Measurements from ENCODE around the gene CSMD2.

CSMD2 gene

DNA sequence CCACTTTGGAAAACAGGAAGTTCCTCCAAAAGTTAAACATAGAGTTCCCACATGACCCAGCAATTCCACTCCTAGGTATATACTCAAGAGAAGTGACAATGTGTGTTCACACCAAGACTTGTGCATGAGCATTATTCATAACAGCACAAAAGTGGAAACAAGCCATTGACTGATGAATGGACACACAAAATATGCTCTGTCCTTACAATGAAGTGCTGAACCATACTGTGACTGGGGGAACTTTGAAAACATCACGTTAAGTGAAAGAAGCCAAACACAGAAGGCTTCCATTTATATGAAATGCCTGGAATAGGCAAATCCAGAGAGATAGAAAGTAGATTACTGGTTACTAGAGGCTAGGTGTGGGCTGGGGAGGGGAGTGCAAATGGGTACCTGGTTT, 542.3 kb downstream of the CSMD2 start:
- DNase-seq, result no peak

DNA sequence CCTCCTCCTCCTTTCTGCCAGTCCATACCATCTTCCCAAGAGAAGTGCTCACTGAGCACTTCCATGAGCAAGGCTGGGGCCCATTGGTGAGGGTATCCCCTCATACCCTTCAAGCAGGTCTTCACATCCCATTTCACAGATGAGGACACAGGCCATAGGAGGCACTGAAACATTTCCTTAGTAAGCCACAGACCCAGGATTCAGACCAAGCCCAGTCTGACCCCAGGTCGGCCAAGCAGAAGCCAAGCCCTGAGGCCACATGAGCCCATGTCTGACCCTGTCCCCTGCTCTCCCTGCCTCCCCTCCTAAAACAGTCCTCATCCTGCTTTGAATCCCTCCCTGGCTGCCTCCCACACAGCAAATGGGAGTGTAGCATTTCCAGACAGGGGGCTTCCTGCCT, 546.4 kb downstream of the CSMD2 start:
- no peak for DNase-seq

DNA sequence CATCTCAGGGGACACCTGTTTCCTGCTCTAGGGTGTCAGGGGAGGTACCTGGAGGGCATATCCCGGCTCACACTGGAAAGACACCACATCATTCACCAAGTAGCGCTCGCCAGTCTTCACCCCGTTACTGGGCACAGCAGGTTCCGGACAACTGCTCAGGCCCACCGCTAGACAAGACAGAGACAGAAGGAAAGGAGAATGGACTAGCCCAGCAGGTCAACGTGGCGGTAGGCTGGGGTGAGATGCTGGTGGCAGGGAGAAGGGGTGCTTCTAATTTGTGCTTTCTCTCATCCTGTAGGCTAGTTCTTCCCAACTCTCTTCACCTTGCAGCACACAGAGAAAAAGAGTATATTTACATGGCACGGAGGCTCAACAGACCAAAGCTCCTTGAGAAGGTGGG, 547.6 kb downstream of the CSMD2 start:
- DNase-seq, result no peak

DNA sequence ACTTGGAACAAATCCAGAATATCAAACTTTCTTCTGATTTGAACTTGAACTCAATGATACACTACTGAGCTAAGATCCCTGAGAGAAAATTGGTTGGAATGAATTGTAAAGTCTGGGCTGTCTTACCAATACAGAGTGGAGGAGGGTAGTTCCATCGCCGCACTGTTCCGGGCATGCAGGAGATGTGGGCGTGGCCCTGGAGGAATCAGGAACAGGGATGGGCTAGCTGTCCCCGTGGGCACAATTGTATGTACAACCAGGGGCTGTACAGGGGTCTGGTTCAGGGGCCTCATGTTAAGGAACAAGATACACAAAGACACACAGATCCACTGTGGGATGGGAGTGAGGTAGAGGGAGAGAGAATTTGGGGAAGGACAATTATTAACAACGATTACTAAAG, 548.2 kb downstream of the CSMD2 start:
- no peak for DNase-seq

DNA sequence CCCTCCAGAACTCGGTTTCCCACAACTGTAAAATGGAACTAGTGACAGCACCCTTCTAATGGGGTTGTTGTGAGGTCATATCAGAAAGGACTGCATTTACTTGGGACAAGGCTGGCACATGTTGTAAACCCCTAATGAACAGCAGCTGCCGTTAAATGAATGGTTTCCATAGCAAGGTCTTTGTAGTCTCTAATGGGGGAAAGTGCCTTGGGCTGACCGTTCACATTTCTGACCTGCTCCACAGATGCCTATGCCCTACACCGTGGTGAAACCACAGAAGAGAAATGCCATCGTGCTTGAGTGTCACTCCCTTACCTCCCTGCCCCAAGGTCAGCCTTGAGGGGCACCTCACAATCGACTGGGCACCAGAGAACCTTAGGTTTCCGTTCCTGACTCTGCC, 549.5 kb downstream of the CSMD2 start:
- no peak for DNase-seq

DNA sequence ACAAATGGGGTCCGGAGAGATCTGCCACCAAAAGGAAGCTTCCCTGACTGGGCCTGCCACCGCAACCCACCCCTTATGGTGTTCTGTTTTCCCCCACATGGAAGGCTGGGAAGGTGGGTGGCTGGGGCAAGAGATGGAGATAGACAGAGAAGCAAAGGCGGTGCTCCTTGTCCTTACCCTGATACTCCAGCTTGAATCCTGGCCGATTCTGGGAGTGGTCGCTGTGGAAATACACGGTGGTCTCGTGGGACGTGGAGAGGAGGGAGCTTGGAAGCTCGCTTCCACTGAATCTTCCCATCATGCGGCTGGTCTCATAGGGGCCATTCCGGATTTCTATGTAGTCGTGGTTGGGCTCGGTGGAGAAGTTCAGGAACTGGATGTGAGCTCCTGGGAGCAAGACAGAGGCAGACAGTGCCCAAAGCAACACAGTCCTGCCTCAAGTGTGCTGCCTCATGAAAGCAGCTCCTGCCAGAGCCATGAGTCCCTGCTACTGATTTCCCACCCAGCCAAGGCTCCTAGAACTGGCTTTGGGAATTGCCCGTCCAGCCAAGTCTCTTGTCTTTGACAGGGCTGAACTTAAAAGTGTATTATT, 554.1 kb downstream of the CSMD2 start:
- no peak for DNase-seq

DNA sequence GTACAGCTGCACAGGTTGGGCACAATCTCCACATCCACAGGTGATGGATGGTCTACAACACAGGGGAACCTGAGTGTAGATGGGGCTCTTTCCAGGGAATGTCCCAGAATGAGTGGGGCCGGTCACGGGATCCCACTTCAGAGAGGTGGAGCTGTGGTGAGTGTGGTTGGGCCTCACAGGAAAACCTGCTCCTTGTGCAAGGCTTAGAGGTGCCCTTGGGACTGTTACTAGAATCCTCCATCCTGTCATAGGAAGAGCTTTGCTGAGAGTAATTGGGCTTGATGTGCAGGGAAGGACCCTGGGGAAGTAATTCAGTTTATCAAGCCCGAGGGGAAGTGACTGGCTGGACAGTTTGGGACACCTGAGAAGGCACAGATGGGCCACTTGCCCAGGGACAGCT, 554.6 kb downstream of the CSMD2 start:
- DNase-seq, result no peak

DNA sequence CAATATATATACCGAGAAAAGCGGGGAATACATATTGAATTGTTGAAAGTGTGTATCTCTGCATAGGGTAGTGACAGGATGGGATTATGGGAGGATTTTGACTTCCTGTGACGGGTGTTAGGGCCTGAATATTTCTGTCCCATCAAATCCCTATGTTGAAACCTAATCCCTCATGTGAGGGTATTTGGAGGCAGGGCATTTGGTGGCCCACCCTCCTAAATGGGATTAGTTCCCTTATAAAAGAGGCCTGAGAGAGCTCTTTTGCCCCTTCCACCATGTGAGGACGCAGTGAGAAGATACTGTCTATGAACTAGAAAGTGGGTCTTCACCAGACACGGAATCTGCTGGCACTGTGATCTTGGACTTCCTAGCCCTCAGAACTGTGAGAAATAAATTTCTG, 555.3 kb downstream of the CSMD2 start:
- no peak for DNase-seq

DNA sequence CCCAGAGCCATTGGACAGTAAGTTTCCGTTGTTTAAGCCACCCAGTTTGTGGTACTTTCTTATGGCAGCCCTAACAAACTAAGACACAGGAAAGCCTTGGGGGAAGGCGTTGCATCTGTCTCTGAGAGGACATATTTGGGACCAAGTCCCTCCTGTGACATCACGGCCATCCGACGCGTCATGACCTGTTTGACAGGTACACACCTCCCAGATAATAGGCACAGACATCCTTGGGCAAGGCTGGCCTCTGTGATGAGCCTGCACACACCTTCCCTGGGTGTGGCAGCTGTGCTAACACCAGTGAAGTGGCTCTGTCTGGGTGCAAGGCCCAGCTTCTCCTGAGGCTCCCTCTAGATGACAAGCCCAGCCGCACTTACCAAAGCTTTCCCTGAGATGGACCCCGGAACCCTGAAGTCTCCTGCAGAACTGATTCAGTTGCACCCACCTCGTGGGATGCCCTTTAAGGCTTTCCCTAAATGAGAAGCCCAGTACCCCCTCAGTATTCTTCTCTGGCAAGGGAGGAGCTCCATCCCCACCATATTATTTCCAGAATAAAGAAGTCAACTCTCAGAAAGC, 556.1 kb downstream of the CSMD2 start:
- DNase-seq, result no peak

DNA sequence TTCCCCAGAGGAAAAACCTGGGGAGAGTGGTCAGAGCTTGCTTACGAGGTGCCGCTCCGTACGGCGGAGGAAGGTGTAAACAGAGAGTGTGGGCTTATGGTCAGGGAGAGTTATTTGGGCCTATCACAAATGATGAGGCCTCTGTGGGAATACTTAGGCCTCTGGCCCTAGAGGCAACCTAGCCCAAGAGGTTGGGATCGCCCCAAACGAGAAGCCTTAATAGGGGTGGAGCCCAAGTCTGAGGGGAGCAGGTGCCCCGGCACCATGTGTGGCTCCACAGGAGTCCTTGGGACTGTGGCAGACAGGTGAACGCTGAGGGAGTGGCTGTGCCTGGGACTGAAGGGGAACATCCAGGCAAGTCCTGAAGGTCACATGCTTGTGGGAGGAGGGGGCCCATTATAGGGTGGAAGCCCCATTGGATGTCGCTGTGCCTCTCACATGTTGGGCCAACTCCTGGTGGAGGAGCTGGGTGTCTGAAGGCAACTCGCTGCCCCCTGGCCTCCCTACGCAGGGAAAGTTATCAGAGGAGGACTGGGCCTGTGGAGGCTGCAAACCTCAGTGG, 557.5 kb downstream of the CSMD2 start:
- DNase-seq, result no peak

DNA sequence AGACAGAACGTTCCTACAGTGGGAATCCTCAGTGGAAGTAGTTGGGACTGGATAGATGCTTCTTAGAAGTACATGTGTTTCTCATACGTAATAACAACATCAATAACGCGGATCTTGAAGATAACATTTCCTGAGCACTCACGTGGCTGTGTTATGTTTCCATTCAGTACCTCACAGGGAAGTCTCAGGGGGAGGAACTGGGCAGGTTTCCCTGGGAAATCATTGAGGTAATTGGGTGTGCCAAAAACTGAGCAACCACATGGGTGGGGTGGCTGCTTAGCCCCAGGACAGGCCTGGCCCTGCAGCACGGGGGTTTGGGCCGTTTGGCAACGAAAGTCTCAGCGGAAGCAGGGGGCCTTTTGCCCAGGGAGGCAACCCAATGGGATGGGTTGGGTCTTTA, 558.8 kb downstream of the CSMD2 start:
- no peak for DNase-seq

DNA sequence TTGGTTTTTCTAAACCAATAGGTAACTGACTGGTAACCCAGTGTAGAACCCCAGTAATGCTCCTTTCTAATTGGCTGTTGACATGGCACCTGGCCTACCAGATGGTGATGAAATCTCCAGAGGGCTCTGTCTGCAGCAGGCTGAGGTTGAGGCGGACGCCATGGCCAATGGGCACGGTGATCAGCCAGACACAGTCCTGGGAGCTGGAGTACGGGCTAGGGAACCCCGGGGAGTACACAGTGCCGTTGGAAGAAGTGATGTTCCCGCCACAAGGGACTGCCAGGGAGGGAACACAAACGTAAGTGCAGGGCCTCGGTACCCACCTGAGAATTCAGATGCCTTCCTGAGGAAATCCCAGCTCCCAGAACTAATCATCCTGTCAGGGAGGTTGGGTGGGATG, 562.8 kb downstream of the CSMD2 start:
- no peak for DNase-seq

DNA sequence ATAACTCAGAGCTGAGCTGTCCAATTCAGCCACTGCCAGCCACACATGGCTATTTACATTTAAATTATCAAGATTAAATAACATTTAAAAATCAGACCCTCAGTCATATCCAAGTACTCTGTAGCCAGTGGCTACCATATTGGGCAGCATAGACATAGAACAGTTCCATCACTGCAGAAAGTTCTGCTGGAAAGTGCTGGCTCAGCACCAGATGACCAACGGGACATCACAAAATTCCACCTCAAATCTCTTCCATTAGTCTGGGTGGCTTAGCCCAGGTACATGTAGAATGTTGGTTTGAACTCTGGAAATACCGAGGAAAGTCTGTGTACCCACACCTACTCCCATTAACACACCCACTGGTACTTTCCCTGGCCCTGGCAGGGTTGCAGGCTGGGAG, 563.3 kb downstream of the CSMD2 start:
- no peak for DNase-seq

DNA sequence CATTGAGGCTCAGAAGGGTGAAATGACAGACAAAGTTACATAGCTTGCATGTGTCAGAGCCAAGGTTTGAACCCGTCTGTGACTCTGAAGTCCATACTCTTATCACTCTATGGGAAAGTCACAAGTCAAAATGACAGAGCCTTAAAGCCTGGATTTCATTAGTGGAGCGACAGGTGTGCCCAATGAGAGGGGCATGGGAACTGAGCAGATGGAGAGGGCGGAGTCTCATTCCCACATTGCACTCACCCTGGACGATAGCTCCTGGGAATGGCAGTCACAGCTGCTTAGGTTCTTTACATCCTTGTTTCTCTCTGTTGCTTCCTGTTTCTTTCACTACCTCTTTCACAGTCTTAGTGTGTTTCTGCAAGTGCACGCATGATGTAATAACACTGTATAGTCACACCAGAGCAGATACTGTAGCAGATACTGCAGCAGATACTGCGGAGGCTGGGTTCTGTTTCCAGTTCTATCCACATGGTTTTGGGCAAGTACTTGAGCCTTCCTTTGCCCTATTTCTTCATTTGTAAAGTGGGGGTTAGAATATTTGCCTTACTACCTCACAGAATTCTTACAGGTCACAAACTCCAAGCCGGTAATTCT, 565.4 kb downstream of the CSMD2 start:
- DNase-seq, result no peak

DNA sequence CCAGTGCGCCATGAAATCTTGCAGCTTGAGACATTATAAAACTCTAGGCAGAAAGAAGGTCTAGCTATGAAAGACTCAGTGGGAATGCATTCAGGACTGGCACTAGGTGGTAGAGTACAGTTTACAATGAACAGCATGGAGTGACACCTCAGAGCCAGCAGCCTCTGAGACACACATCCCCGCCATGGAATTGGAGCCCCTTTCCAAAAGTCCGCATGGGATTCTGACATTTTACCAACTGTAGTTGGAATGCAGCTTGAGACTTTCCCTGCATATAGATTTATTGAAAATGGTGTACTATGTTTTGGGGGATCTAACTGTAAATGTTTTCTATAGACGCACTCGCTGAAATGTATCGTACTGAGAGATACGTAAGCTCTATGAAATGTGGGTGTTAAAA, 576.3 kb downstream of the CSMD2 start:
- no peak for DNase-seq

DNA sequence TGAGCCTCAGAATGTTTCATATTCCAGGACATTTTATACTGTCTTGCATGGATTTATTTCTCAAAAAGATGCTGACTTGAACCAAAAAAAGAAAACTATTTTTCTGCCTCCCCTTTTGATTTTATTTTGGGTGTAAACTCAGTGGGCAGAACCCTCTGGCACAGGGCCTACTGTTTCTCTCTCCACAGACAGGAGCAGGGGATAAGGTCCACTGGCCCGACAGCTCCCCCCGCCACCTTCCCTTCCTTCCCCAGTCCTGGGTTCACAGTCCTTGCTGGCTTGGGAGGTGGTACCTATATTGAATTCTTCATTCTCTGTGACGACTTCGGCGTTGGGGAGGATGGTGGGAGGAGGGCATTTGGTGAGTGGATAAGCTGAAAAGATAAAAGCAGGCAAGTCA, 578.2 kb downstream of the CSMD2 start:
- no peak for DNase-seq

DNA sequence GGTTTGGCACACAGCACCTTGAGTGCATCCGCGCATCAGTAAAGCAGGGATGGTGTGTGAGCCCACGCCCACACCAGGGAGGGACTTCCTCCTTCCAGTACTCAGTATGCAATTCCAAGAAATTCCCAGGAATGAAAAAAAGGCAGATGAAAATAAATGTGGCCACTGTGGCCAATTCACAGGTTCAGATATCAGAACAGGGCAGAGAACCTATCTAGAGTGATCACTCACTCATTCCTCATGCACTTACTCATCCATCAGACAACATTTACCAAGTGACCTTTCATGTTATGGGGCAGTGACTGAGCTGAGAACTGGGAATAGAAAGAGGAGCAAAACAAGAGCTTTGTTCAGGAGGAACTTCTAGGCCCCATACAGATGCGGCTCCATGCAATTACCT, 578.9 kb downstream of the CSMD2 start:
- DNase-seq, result no peak

DNA sequence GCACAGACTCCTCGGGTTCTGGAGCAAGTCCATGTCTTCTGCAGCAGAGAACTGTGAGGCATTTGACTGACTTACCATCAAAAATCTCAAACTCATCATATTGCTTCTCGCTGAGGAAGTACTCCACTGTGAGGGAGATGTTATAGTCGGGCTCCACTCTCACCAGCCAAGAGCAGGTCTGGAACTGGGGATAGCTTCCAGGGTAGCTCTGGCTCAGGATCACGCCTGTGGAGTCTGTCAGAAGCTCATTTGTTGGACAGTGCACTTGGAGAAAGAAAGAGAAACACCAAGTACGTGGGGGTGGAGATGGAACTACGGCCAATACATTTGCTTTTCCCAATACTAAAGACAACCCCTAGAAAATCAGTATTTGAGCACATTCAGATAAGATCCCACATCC, 581.5 kb downstream of the CSMD2 start:
- DNase-seq, result no peak

DNA sequence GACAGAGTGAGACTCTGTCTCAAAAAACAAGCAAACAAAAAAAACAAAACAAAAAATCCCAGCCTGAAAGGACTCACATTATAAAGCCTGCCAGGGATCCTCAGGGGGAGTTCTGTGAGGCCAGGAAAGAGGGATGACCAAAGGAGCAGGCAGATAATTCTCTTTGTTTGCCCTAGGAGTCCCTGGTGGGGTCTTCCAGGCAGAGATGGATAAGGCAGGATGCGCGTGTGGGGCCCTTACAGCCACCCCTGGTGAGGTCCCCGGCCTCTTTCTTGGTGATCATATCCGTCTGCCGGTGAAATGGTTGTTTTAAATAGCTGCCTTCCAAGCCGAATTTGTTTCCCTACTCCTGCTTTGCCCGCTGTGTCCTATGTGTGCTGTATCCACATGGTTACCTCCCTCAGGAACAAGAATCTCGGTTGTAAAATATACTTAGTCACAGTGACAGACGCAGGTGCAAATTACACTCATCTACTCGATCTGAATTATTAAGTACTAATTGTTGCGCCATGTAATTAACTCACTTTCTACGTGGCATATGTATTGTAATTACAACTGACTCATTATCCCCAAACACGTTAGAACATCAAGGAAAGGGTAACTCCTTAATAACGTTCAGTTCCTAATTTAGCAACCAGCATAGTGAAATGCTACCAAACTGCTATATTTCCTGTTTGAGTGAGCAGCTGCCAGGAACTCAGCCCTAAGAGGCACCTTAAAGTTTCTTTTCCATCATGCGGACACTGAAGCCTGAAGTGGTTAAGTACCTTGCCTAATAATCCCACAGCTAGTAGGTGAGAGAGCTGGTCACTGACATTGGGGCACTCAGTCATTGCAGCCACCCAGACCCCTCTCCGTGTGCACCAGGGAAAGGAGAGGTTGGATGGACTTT, 586.2 kb downstream of the CSMD2 start:
- no peak for DNase-seq

DNA sequence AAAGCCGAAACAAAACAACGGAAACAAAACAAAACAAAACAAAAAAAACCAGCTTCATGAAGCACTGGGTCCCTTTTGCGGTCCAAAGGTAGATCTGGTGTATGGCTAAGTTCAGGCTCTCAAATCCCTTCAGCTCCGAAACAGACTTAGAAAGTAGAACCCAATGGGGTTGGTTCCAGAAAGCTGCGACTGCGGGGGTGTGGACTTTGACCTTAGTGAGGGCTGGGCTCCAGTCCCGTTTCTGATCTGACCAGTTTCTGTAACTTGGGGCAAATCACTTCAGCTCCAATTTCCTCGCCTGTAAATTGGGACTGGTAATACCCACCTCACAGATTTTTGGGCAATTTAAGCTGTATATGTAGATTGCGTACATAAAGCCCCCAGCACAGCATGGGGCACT, 587.4 kb downstream of the CSMD2 start:
- no peak for DNase-seq

DNA sequence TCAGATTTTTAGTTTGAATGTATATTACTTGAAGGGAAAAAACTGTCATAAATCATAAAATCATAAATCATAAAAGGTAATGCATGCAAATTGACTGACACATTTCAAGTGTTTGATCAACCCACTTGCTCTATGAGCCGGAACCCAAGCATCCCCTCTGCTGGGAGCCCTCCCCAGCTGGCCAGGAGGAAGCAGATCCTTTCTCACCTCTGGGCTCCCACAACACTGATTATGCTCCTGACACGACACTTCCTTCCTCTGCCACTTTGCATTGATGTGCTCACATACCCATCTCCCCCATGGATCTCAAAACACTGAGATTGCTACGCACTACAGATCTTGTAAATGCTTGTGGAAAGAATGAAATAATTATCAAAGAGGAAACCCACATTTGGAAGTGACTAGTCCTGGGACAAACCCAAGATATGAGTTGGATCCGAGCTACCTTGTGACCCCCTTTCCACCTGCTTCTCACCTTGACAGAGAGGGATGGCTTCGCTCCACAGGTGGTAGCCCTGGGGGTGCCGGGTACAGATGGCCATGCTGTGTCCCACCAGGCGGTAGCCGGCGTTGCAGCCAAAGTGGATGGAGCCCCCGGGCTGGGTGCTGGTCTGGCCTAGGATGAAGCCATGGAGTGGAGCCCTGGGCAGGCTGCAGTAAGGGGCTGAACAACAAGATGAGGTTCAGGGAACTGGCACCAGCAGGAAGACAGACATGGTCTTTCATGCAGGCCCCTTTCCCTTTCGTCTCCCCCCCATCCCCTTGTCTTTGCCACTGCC, 588.0 kb downstream of the CSMD2 start:
- DNase-seq, result no peak

DNA sequence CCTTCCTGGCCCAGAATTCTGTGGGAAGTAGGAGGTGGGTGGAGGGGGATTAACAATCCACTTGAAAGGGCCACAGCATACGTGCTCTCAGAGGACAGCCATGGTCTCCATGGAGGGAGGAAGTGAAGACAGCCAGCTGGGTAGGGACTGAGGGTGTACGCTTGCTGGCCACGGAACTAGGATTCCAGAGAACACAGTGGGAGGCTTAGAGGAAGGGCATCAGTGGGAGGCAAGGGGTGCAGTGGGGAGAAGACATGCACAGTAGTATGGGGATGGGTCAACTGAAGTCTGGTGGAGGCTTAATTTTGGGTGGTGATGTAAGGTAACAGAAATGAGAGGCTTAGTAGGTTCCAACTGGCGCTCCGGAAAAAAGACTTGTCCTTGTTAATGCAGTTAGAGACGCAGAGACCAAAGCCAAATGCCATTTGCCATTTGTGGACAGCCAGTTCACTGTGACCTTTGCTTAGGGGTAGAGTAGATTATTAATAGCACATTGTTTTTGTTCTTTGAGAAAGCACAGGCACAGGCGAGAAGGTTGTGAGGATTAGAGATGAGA, 589.6 kb downstream of the CSMD2 start:
- DNase-seq, result no peak

DNA sequence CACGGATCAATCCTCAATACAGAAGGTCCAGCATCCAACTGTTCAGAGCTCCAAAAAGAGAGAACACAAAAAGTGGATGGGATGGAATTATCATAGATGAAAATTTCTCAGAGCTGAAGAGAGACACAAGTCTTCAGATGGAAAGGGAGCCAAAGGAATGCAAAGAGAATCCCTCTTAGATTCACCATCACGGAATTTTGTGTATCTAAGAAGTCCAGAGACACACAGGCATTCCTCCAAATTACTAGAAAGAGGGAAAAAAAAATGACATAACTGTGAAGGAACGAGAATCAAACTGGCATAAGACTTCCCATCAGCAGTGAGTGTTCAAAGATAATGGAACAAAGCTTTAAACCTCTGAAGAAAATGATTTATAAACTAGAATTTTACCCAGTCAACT, 591.4 kb downstream of the CSMD2 start:
- DNase-seq, result no peak
